ENCODE data around the gene ACOD1.

Gene ACOD1

GRCh38 chr13:76991796-76992547, 43.7 kb downstream of the ACOD1 start, which contains the start of gene CLN5:
Gene CLN5 (plus strand): TSS chr13:76992081. CDS start chr13:76992099, 18 bp downstream.
- peak; percentile 96 for DNase-seq (ENCODE audit: low spot score)

- no peak for DNase-seq (ENCODE audit: low spot score)
Observed at GRCh38 chr13:76992548-76993001, 44.3 kb downstream of the ACOD1 start.

GRCh38 chr13:76993021-76993420, 44.7 kb downstream of the ACOD1 start:
- no peak for DNase-seq (ENCODE audit: low spot score)

- DNase-seq (ENCODE audit: low spot score), result no peak
Observed at GRCh38 chr13:76993473-76993872, 45.2 kb downstream of the ACOD1 start.

GRCh38 chr13:76994281-76994680, 46.0 kb downstream of the ACOD1 start:
- DNase-seq (ENCODE audit: low spot score), result no peak

- DNase-seq (ENCODE audit: low spot score), result no peak
Observed at GRCh38 chr13:77000475-77000874, 52.2 kb downstream of the ACOD1 start.

GRCh38 chr13:77001540-77001939, 53.2 kb downstream of the ACOD1 start:
- DNase-seq (ENCODE audit: low spot score), result no peak

GRCh38 chr13:77001963-77002587, 53.8 kb downstream of the ACOD1 start:
- DNase-seq (ENCODE audit: low spot score), result no peak

GRCh38 chr13:77002590-77003190, 54.4 kb downstream of the ACOD1 start:
- DNase-seq (ENCODE audit: low spot score), result no peak
